ENCODE data around the gene PDZK1IP1.

DNA sequence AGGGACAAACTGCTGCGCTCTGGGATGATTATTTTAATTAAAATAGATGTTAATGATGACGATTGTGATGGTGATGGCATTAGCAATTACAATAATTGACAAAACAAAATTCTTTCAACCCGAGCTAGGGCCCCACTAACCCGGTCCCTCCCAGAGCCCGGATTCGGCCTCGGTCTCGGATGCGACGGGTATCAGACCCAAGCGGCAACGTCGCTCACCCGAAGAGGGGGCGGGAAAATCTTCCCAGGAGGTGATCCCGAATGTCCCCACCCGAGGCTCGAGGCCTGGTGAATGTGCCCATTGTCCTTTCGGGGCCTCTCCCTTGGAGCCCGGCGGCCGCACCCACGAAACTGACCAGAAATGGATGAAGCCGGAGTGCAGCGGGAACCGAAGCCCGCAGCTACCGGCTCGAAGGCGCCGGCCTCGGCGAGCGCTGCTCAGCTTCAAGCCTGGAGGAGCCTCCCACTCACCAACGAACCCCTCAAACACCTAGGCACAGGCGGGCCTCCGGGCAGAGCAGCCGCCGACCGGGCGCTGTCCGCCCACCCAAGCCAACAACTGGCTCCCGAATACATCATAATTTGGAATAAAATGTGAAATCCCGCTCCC lies 41.0 kb upstream of the PDZK1IP1 start:
- TF ChIP-seq EZH2 (IDR thresholded peaks at IDR 0.05; ENCODE audit: borderline replicate concordance, insufficient read depth, low read depth, low read length, poor library complexity, severe bottlenecking), result peak; percentile 80
- TF ChIP-seq CTCF (IDR thresholded peaks at IDR 0.05), result no peak
